GDM1 (cell line): Measurements from ENCODE around the gene CREB3L1.

Experiments used
- DNase-seq: peaks from one replicate; lab custom pipeline; 2025; lab: John Stamatoyannopoulos, UW

CREB3L1 gene

DNA sequence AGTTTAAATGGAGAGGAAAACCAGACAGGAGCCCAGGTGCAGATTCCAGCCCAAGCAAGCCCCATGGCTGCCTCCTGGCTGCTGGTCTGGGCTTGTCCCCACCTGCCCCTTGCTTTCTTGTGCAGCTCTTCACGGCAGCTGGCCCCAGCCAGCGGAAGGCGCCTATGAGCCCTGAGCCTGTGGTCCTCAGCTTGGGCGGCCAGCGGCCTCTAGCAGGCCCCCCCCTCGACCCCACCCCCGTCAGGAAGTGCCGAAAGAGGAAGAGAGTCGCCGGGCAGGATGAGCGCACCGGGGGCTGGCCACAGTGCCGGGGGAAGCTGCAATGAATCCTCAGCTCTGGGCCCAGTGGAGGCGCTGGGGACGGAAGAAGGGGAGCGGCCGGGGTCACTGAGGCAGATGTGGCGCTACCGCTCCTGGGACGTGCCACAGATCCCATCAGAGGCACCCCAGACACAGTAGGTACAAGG lies 67.7 kb downstream of the CREB3L1 start:
- DNase-seq: peak; percentile 86

DNA sequence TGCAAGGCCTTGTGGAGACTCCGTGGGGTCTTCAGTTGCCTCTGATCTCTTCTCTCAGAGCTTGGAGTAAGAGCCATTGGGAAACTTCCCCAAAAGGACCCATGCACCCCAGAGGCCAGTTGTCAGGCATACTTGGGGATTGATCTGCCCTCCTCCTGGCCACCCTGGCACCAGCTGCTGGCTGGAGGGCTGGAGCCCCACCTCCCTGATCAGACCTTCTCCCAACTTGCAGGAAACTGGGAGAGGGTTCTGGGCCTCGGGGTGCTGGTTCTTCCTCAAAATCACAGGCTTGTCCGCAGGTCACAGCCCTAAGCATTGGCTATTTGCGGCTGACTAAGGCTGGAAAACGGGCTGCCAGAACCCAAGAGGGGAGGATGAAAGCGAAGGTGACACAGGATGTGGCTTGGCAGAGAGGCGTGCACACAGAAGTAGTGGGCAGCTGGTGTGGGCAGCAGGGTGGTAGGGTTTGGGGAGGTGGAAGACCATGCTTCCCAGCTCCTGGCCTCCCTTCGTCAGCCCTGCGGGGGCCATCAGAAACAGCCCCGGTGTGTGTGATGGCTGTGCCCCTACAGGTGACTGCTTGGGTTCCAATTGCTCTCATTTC lies 68.5 kb downstream of the CREB3L1 start:
- DNase-seq: no peak

DNA sequence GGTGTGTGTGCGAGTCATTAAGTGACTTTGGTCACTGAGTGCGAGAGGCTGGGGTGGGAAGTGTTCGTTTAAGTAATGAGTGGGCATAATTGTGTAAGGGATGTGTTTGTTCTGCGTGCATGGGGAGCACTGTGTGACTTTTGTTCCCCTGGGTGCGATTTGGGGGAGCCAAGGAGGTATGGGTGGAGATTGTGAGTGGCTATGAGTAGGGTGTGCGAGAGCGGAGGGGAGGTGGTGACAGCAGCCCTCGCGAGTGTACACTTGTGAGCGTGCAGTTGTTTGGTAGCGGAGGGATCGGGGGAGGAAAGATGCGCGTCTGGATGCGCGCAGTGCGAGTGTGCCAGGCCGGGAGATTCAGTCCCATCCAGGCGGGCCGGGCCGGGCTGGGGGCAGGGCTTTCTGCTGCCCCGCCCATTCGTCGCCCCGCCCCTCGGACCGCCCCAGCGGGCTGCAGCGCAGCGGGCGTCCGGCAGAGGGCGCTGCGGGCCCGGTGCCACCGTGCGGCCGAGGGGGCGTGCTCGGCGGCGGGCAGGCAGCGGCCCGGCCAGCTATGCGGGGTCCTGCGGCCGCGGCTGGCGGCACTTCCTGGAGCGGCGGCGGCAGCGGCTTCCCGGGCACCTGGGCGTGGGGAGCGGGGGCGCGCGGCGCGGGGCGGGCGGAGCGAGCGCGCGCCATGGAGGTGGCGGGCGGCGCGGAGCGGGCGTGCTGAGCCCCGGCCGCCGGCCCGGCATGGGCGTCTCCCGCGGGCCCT lies 69.6 kb downstream of the CREB3L1 start, which contains the start of gene DGKZ:
TSS of gene DGKZ (plus strand) at position 578 of the 751 bp plus-strand sequence. CDS start 197 bp downstream, outside the sequence.
- peak; percentile 87 for DNase-seq

DNA sequence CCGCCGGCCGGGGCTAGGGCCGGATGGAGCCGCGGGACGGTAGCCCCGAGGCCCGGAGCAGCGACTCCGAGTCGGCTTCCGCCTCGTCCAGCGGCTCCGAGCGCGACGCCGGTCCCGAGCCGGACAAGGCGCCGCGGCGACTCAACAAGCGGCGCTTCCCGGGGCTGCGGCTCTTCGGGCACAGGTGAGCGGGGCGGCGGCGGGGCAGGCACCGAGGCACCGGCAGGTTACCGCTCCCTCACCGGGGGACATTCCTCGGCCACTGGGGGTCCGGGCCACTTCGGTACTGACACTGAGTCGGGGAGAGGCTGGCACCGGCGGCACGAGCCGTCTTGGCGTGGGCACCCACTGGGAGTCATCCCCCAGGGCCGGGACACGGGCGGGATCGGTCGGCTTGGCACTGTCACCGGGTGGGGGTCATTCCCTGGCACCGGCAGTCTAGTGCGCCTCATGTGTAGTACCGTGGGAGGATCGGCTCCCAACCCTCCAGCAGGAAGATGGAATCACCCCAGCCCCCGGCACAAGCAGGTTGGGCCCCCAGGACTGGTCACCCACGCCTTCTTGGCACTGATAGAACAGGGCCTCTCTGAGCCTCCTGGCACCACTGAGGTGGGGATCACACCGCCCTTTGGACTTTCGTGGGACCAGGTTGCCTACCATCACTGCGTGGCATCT lies 70.3 kb downstream of the CREB3L1 start:
- no peak for DNase-seq

DNA sequence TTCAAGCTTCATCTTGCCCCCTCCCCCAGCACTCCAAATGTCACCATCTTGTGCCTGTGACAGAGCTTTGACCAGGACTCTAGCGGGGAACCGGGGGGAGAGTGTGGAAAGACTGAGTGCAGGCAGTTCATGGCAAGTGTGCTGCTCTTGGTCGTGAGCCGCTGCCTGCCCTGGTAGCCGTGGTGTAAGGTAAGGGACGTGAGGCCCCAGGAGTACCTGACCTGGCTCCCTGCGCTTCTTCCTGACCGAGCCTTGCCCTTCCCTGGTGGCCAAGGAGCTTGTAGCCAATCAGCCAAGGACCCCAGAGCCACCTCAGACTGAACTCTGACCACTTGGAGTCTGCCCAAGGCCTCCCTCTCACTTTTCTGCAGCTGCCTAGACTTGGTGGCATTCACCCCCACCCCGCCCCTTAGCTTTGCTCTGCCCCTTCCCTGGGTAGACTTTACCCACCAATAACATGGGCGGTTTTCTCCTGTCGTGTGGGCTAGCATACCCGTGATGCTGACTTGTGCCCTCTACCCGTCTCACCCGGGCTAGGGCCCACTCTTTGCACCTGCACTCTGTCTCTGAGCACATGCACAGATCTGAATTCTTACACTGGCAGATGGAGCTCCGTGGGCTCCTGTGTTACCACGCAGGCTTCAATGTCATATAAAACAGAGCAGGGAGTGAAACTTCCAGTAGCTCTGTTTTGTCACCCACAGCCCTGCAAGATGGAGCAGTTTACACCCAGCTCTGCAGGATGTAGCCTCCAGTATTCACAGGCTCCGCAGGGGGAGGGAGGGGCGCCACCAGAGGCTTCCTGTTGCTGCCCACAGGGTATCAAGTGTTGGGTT lies 71.3 kb downstream of the CREB3L1 start:
- DNase-seq: no peak

DNA sequence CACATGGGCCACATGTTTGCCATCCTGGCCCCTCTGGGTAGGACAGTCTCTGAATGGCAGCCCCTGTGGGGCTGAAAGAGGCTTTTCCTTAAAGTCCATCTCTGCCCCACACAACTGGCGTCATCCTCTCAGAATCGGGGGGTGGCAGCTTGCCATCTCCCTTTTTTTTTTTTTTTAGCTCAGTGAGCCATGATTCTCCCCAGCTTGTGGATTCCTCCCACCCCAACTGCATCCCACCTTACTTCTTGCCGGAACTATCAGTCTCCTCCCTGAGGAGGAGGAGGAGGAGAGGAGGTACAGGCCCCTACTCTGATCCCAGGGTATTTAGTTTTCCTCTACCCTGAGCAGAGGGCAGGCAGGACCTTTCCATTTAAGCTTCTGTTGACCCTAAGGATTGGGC lies 73.2 kb downstream of the CREB3L1 start:
- DNase-seq: no peak

DNA sequence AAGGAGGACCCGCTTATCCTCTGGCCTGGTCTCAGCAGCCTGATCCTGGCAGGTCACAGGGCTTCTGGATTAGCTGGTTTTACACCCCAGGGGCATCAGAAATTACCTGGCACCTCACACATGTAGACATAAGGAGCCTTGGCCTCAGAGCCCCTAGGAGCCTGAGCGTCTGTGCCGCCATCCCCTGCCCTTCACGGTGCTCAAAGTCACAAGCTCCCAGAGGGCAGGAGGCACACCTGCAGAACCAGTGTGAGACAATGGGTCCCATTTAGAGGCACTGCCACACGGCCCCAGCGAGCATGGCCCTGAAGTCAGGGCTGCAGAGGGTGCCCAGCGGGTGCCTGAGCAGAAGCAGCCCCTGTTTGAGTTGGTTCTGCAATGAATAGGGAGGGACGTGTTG lies 73.7 kb downstream of the CREB3L1 start:
- no peak for DNase-seq

DNA sequence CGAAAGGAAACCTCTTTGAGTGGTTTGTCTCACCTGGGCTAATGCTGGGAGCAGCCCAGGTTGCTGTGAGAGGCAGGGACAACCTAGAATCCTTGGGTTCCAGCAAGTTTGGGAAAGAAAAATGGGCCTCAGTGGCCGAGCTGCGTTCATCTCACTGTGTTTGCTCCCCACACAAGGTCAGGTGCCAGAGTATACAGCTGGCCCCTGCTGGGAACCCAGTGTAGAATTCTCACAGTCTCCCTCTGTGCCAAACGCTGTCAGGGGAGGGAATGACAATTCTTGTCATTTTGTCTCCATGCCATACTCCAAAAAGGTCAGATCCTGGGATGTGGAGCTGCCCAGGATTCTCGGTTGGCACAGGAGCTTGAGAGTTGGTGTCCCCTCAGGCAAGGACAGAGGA lies 74.1 kb downstream of the CREB3L1 start:
- no peak for DNase-seq

DNA sequence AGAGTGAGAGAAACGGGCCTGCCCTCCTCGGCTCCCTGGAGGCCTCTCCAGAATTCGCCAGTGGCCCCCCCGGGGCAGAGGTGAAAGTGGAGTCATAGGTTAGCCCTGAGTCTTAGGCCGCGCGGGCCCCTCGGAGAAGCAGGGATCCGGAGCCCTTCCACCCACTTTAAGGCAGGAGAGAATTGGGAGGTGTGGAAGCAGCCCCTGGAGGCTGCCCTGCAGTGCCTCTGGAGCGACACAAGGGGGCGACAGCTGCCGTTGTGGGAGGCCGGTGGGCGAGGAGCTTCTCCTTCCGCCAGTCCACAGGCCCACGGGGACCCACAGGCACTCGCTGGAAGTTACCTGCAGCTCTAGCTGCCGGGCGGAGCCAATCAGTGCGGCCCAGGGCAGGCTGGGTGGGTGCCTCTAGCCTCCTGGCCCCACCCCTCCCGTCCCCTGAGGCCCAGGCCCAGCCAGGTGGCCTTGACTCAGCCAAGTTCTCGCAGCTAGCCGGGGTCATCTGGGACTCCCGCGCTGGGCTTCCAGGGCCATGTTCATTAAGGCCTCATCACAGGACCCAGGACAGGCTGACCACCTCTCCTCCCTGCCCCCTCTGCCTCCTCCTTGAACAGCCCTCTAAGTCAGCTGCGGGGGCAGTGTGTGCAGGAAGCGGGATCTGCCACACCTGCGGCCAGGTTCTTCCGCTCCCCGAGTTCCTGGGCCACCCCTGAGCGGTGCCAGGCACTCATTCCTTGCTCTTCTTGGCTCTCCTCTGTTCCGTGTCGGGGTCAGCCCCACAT lies 74.8 kb downstream of the CREB3L1 start:
- no peak for DNase-seq

DNA sequence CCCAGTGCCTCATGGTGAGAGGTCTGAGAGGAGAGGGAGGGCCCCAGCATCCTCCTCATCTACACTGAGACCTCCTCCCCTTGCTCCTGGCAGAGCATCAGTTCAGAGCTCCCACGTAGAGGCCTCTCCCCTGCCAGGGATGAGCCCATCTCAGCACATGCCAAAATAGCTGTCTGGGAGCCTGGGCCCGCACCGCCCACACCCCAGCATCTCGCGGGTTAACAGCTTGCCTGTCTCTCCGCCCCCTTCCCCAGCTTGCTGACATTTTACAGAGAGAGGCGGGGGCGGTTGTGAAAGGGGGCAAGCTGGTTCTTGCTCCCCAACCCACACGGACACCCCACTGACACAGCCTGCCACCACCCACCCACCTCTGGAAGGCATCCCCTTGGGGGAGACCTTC lies 76.2 kb downstream of the CREB3L1 start:
- DNase-seq: no peak

DNA sequence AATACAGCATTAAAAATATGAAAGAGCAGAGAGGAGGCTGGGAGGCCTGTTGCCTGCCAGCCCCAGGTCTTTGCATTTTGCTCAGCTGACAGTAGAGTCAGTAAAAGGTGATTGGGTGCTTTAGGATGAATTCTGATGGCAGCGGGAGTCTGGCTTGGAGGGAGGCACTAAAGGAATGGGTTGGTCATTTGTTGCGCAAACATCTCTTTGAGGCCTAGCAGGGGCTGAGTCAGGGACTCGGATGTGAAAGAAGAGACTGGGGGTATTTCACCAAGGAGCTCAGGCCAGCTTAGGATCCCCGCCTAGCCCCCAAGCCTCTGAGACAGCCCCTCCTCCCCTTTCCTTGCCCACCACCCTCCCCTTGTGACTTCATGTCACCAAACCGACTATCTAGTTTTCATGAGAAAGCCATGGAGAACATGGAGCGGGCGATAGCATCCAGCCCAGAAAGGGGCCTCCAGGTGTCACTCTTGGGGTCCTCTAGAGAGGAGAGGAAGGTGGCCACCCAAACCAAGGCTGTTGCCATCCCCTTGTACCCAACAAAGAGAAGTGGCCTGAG lies 79.5 kb downstream of the CREB3L1 start:
- no peak for DNase-seq

DNA sequence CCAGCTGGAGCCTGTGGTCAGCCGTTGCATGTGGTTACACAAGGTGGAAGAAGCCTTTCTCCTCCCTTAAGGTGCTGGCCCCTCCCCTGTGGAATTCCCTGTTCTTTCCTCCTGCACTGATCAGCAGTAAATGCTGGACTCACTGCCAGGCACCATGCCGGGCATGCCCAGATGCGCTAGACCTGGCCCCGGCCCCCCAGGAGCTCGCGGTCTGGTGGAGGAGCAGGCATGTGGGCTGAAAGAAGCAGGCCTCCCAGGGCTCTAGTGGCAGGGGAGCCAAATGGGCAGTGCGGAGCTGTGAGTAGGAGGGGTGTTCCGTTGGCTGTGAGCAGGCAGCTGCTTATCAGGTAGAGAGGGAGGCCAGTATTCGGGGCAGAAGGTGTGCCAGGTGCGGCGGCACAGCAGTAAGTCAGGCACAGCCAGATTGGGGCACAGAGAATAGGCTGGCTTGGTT lies 80.0 kb downstream of the CREB3L1 start:
- DNase-seq: no peak

DNA sequence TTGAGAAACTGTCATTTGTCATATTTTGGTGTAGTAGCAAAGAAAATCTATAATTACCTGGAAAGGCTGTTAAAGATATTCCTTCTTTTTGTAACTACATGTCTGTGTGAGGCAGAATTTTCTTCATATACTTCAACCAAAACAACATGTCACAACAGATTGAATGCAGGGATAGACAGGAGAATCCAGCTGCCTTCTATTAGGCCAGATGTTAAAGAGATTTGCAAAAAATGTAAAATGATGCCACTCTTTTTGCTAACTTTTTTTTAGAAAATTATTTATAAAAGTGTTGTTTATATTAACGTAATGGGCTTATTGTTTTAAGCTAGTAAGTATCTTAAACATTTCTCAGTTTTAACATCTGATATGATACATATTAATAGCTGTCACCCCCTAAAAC lies 82.5 kb downstream of the CREB3L1 start:
- no peak for DNase-seq

DNA sequence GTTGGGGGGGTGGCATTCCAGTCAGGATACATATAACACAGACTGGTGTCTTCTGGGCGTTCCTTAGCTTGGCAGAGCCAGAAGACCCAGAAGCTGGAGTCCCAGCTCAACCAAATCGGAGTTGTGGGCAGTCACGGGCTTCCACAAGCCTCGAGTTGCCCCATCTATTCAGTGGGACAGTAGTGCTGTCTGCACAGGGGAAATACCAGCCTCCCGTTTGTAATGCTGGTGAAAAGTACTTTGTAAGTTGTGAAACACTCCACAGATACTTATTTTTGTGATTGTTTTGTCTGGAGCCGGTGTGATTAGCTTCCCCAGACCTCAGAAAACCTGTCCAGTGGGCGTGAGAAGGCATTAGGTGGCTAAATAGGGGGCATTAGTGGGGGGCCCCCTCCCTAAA lies 83.4 kb downstream of the CREB3L1 start:
- no peak for DNase-seq

DNA sequence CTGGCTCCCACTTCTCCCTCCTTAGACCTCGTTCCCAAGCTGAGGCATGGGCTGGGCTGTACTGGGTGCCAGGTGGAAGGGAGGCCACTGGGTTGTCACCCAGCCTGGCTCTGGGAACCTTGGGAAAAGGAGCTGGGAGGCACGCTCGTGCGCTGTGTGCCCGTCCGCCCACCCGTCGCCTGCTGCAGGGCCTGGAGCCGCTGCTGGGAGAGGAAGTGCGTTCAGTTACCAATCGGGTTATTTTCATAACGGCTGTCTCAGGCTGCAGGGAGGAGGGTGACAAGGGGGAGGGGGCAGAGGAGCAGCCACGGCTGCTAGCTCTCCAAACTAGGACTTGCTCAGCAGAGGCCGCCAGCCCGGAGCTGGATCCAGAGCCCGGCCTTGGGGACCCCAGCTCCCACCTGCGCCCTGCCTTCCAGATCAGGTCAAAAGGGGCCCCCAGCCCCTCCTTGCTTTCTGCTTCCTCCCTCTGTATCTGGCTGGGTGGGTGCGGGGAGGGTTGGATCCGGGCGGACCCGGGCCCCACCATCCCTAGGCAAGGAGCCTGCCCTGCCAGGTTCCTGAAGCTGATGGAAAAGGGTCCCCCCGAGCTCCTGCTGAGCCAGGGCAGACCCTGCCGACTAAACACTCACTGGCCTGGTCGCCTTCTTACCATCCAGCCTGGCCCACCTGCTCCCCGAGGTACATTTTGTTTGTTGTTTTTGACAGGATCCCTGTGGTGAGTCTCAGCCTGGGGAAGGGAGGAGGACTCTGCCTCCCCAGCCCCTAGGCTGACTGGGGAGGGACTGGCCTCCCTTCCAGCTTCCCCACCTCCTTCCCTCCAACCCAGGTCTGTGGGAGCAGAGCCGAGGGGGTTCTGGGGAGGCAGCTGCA lies 84.1 kb downstream of the CREB3L1 start:
- peak; percentile 30 for DNase-seq

DNA sequence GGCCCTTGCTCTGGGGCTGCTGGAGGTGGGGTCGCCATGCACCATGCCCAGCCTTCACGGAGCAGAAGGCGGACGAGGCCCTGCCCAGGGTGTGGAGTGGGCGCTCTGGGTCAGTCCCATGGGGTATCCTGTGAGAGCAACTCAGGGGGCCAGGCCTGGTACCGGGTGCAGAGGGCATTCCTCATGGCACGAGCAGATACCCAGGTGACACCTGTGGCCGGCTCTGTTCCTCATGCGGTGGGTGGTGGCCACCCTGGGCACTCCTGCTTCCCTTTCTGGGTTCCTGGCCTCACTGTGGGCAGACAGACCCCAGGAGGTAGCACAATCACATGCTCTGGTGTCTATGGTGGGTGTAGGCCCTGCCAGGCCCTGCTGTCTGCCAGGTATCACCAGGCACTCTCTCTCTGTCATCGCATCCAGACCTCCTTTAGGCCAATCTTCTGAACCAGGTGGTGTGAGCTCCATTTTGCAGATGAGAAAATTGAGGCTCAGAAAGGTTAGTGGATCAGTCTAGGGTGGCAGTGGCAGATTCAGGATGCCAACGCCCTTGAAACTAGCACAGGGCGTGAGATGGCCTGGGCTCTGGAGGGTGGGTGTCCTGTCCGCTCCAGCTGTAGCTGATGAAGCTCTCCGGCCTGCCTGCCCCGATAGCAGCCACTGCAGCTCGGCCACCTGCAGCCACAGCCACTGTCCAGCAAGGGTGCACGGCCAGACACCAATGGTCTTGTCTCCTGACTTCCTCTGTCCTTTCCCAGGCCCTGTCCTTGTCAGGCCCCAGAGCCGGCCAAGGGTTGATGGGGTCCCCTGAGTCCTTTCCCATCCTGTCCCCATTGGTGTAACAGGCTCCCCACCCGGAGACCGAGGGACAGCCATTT lies 84.9 kb downstream of the CREB3L1 start:
- no peak for DNase-seq

DNA sequence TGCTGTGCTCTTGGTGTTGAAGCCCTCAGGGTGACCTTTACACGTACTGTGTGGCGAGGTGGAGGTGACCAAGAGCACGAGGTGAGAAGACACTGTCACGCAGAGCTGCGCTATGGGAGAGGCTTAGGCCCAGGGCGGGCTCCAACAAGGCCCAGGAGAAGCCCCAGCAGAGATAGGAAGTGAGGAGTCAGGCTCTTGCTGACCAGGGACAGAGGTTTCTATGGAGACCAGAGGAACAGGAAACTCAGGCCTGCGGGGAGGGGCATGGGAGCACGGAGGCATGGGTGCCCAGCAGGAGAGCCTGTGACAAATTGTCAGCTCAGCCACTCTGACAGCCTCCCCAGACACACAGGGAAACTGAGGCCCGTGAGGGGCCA lies 85.6 kb downstream of the CREB3L1 start:
- DNase-seq: no peak

DNA sequence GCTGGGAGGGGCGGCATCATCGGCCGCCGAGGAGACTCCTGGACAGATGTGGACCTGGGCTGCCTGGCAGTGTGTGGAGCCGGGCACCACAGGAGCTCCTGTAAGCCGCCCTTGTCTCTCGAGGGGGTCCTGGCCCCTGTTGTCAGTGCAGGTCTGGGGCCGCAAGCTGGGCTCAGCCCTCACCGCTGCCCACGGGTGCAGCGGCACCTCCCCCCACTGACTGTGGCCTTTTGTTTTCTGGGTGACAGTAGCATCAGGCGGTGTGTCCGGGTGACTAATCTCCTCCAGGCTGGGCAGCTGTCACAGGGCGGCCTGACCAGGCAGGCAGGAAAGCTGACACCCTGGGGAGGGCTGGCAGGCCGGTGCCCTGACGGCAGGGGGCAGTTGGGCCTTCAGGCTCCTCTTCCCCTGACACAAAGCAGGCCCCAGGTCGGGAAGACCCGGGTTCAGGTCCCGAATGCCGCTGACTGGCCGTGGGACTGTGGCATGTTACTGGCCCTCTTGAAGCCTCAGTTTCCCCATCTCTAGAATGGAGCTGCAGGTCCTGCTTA lies 86.1 kb downstream of the CREB3L1 start:
- no peak for DNase-seq

DNA sequence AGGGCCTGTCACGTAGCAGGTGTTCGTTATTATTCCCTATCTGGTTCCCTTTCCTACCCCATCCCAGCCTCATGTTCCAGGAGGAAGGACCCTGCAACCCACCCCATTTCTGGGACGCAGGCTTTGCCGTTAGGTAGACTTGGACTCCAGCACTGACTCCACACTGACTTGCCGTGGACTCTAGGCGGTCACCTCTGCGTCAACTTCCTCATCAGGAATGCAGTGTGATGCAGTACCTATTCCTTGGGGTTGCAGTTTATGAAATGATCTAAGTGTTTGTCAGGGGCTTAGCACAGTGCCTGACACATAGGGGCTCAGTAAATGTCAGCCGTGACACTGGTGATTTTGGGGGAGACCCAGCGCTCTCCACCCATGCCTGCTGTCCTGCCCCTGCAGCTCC lies 86.6 kb downstream of the CREB3L1 start:
- DNase-seq: no peak
